ENCODE measurements around the gene EIPR1. TPM values are rescaled to one million over a fixed set of nuclear protein-coding genes. Genes with fewer than 3 reads are reported as not detected.

EIPR1 gene
- total and polyA plus RNA-seq, 2 of the 4 experiments (the other 2 are of a cell fraction), result 46.5 to 67.4 TPM

DNA sequence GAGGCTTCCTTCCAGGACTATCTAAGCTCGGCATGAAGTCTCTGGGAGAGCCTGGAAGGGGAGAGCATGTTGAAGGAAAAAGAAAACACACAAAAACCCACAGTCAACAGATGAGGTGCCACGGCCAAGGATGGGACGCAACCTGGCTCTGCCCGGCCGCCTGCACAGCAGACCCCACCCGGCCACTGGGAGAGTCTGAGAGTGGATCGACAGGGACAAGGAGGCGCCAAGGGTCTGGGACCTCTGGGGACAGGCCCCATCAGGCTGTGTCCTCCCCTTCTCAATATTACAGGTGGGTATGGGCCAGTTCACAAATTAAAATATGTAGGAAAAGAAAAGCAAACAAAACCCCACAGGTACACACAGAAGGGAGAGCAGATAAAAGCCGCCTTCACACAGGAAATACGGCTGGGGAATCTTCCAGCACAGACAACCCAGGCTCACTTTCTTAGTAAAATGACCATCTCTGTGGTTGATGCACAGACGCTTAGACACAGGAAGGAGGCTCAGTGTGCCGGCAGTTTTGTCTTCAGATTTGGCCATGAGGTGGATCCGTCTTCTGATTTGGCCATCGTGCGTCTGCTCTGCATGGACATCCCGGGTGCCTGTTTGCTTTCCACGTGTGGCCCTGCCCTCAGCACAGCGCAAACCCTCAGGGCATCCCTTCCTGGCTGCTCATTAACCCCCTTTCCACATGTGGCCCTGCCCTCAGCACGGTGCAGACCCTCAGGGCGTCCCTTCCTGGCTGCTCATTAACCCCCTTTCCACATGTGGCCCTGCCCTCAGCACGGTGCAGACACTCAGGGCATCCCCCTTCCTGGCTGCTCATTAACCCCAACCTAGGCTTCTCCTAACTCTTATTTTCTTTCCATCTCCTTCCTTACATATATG is 138.4 kb downstream of the EIPR1 start:
- Histone ChIP-seq H3K36me3 (ENCODE audit: control insufficient read depth, insufficient read depth, low read length) (no peaks in the 10 kb centered on the region), H2BK20ac (ENCODE audit: low read depth, low read length) (no peak overlapping the region), H3K14ac (replicated peaks; ENCODE audit: low read depth, low read length) (no peak overlapping the region), H3K79me1 (ENCODE audit: low read depth in 1 of 2, low read length in 2 of 2) (no peaks in the 10 kb centered on the region; a peak in 1 of 4 replicates), H2BK15ac (ENCODE audit: low read depth, low read length) (no peak overlapping the region), H3K9ac (ENCODE audit: low read depth, low read length) (no peak overlapping the region), H3K4ac (ENCODE audit: low read depth, low read length) (no peak overlapping the region), H3K4me2 (ENCODE audit: low read depth, low read length) (no peak overlapping the region), H2AFZ (replicated peaks; ENCODE audit: low read length, poor library complexity) (no peak overlapping the region), H3K18ac (ENCODE audit: low read depth, low read length) (no peak overlapping the region), H3K4me3 (ENCODE audit: insufficient read depth, low read depth, low read length) (no peak overlapping the region), H3K56ac (ENCODE audit: extremely low read depth, insufficient read depth, low read length) (no peak overlapping the region), H4K91ac (ENCODE audit: insufficient read depth, low read depth, low read length) (no peak overlapping the region), H2BK120ac (ENCODE audit: low read depth, low read length) (no peak overlapping the region), H3K9me3 (ENCODE audit: control insufficient read depth, insufficient read depth, low read length) (no peaks in the 10 kb centered on the region), H3K27ac (ENCODE audit: insufficient read depth, low read length) (no peak overlapping the region), H2AK5ac (ENCODE audit: low read depth, low read length) (no peak overlapping the region), H3K23ac (ENCODE audit: low read depth, low read length) (no peak overlapping the region), H4K20me1 (ENCODE audit: insufficient read depth, low read length) (no peaks in the 10 kb centered on the region), H4K5ac (ENCODE audit: low read depth, low read length) (no peak overlapping the region), H3K9me1 (ENCODE audit: insufficient read depth, low read length) (peaks cover 2% of the 10 kb centered on the region; the same call in 1 of the 2 replicates), H4K8ac (ENCODE audit: low read depth in 2 of 2, low read length in 2 of 2) (no peak overlapping the region), H2AK9ac (replicated peaks; ENCODE audit: low read depth, low read length, poor library complexity) (no peak overlapping the region), H2BK5ac (ENCODE audit: low read depth, low read length, poor library complexity, severe bottlenecking) (no peak overlapping the region), H3K27me3 (ENCODE audit: control insufficient read depth, insufficient read depth, low read length) (no peaks in the 10 kb centered on the region), H3K4me1 (ENCODE audit: control insufficient read depth, insufficient read depth, low read length) (no peaks in the 10 kb centered on the region)
- dilution Hi-C loops (cut with HindIII; ENCODE audit: low sequenced_read_pairs, unreplicated experiment), result no loop called here
- ATAC-seq (ENCODE audit: low read depth) (no peak), DNase-seq (no peak)
- no TSS peak for BruUV-seq (replicated peaks)
- WGBS, 2 experiments (ENCODE audit: extremely low coverage in 2 of 2, insufficient read length in 1 of 2), result 75% methylated on average over 11 of the region's 21 CpGs; no CpG with 5 or more reads in 1 of the 2 experiments
- intact Hi-C loops (cut with micrococcal nuclease), result no loop called here
- POLR2A ChIA-PET (ENCODE audit: unreplicated experiment), result no interaction called here
- CTCF ChIA-PET, result no interaction called here
- in situ Hi-C loops (cut with MboI; ENCODE audit: low sequenced_read_pairs), result no loop called here
- TF ChIP-seq, protein P1, sequence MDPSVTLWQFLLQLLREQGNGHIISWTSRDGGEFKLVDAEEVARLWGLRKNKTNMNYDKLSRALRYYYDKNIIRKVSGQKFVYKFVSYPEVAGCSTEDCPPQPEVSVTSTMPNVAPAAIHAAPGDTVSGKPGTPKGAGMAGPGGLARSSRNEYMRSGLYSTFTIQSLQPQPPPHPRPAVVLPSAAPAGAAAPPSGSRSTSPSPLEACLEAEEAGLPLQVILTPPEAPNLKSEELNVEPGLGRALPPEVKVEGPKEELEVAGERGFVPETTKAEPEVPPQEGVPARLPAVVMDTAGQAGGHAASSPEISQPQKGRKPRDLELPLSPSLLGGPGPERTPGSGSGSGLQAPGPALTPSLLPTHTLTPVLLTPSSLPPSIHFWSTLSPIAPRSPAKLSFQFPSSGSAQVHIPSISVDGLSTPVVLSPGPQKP (IDR thresholded peaks at IDR 0.05; ENCODE audit: borderline replicate concordance, low read depth, low read length), result no peak
- no peak for TF ChIP-seq RCOR1 (IDR thresholded peaks at IDR 0.05; ENCODE audit: insufficient replicate concordance, low read length)
- TF ChIP-seq CEBPB (IDR thresholded peaks at IDR 0.05; ENCODE audit: low read depth, low read length), result no peak
- TF ChIP-seq RFX5 (IDR thresholded peaks at IDR 0.05; ENCODE audit: low read depth, low read length), result no peak
- no peak for TF ChIP-seq POLR2A (IDR thresholded peaks at IDR 0.05; ENCODE audit: low read depth, low read length)
- TF ChIP-seq MAFK (IDR thresholded peaks at IDR 0.05; ENCODE audit: low read depth, low read length), result no peak
- no peak for TF ChIP-seq FOS (IDR thresholded peaks at IDR 0.05; ENCODE audit: low read depth, low read length)
- TF ChIP-seq MXI1 (IDR thresholded peaks at IDR 0.05; ENCODE audit: borderline replicate concordance, low read depth, low read length), result no peak
- no peak for TF ChIP-seq BHLHE40 (IDR thresholded peaks at IDR 0.05; ENCODE audit: low read depth, low read length)
- TF ChIP-seq, protein P2, sequence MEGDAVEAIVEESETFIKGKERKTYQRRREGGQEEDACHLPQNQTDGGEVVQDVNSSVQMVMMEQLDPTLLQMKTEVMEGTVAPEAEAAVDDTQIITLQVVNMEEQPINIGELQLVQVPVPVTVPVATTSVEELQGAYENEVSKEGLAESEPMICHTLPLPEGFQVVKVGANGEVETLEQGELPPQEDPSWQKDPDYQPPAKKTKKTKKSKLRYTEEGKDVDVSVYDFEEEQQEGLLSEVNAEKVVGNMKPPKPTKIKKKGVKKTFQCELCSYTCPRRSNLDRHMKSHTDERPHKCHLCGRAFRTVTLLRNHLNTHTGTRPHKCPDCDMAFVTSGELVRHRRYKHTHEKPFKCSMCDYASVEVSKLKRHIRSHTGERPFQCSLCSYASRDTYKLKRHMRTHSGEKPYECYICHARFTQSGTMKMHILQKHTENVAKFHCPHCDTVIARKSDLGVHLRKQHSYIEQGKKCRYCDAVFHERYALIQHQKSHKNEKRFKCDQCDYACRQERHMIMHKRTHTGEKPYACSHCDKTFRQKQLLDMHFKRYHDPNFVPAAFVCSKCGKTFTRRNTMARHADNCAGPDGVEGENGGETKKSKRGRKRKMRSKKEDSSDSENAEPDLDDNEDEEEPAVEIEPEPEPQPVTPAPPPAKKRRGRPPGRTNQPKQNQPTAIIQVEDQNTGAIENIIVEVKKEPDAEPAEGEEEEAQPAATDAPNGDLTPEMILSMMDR (conservative IDR thresholded peaks at IDR 0.05; ENCODE audit: low read depth, low read length), result no peak
- TF ChIP-seq NFE2L2 (IDR thresholded peaks at IDR 0.05; ENCODE audit: low read depth, low read length), result no peak
- TF ChIP-seq, protein P3, sequence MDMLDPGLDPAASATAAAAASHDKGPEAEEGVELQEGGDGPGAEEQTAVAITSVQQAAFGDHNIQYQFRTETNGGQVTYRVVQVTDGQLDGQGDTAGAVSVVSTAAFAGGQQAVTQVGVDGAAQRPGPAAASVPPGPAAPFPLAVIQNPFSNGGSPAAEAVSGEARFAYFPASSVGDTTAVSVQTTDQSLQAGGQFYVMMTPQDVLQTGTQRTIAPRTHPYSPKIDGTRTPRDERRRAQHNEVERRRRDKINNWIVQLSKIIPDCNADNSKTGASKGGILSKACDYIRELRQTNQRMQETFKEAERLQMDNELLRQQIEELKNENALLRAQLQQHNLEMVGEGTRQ (IDR thresholded peaks at IDR 0.05; ENCODE audit: low read depth, low read length), result no peak
- TF ChIP-seq CHD1 (IDR thresholded peaks at IDR 0.05; ENCODE audit: low read depth, low read length), result no peak
- no peak for TF ChIP-seq RAD21 (IDR thresholded peaks at IDR 0.05; ENCODE audit: low read length)
- TF ChIP-seq MAZ (IDR thresholded peaks at IDR 0.05; ENCODE audit: borderline replicate concordance, low read depth, low read length), result no peak

Data from IMR-90 (cell line).